ENCODE data around the gene CUEDC2. TPM values are rescaled to one million over a fixed set of nuclear protein-coding genes. Genes with fewer than 3 reads are reported as not detected.
A peak's percentile ranks its signal among the peaks of the same experiment; 100 is the strongest.

CUEDC2 gene, protein sequence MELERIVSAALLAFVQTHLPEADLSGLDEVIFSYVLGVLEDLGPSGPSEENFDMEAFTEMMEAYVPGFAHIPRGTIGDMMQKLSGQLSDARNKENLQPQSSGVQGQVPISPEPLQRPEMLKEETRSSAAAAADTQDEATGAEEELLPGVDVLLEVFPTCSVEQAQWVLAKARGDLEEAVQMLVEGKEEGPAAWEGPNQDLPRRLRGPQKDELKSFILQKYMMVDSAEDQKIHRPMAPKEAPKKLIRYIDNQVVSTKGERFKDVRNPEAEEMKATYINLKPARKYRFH
- 75.7 TPM for polyA plus RNA-seq (ENCODE audit: insufficient read length)
- long read RNA-seq, donor 1, transcript CUEDC2-201 (9 exons, 1,191 nt), result major isoform, 47 of 92 reads
- long read RNA-seq, donor 1, partial matches to known transcripts, result 25 of 92 reads
- long read RNA-seq, donor 1, other reads (novel, unspliced or antisense), result 17 of 92 reads
- long read RNA-seq, donor 2, transcript CUEDC2-201 (9 exons, 1,191 nt), result major isoform, 41 of 64 reads
- long read RNA-seq, donor 2, partial matches to known transcripts, result 9 of 64 reads
- long read RNA-seq, donor 2, other reads (novel, unspliced or antisense), result 12 of 64 reads
- long read RNA-seq, donor 3, transcript CUEDC2-201 (9 exons, 1,191 nt), result major isoform, 40 of 67 reads
- long read RNA-seq, donor 3, partial matches to known transcripts, result 18 of 67 reads
- long read RNA-seq, donor 3, other reads (novel, unspliced or antisense), result 5 of 67 reads
- long read RNA-seq, donor 4, partial matches to known transcripts, result 6 of 9 reads
- long read RNA-seq, donor 4, other reads (novel, unspliced or antisense), result 0 of 9 reads
- long read RNA-seq, donor 5, transcript CUEDC2-202 (3 exons, 896 nt), result minor isoform, 5 of 131 reads
- long read RNA-seq, donor 5, transcript CUEDC2-201 (9 exons, 1,191 nt), result major isoform, 100 of 131 reads
- long read RNA-seq, donor 5, partial matches to known transcripts, result 18 of 131 reads
- long read RNA-seq, donor 5, other reads (novel, unspliced or antisense), result 8 of 131 reads
- long read RNA-seq, donor 6, transcript CUEDC2-201 (9 exons, 1,191 nt), result major isoform, 37 of 65 reads
- long read RNA-seq, donor 6, partial matches to known transcripts, result 19 of 65 reads
- long read RNA-seq, donor 6, other reads (novel, unspliced or antisense), result 5 of 65 reads
- long read RNA-seq, donor 7, transcript CUEDC2-201 (9 exons, 1,191 nt), result major isoform, 53 of 87 reads
- long read RNA-seq, donor 7, partial matches to known transcripts, result 19 of 87 reads
- long read RNA-seq, donor 7, other reads (novel, unspliced or antisense), result 12 of 87 reads
- long read RNA-seq, donor 8, transcript CUEDC2-201 (9 exons, 1,191 nt), result major isoform, 19 of 20 reads
- long read RNA-seq, donor 8, partial matches to known transcripts, result 0 of 20 reads
- long read RNA-seq, donor 8, other reads (novel, unspliced or antisense), result 0 of 20 reads

DNA sequence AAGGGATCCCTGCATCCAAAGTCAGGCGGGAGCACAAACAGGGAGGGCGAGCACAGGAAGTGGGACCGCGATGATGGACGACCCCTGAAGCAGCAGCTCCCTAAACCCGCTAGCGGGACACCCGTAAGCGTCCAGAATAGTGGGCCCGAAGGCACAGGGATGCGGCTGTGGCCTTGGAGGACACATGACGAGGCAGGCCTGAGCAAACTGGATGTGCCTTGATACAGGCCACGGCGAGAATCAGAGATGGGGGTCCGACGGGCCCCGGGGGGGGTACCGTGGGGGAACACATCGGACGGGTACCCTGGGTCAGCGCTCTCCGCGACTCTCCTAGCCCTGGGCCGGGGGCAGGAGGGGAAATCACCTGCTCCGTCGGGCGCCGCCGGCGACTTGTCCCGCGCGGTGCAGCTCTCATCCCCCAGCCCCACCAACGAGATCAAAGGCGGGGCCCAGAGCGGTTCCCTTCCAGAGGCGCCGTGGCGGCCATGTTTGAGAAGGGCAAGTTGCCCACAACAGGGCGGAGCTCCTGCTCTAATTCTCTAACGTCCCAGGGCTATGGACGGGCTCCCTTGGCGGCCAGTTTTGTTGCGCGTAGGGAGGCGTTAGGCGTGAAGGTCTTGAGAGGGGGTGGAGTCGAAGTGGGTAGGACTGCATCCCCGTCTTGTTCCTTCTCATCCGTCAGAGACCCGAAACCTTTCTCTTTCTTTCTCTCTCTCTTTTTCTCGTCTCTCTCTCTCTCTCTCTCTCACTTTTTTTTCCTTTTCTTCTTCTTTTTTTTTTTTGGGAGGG, at the start of gene CUEDC2:
TSS of gene CUEDC2 (minus strand) at position 413 of the 789 bp plus-strand sequence. CDS start 7,386 bp downstream, outside the sequence.
- peak; percentile 99 for DNase-seq

DNA sequence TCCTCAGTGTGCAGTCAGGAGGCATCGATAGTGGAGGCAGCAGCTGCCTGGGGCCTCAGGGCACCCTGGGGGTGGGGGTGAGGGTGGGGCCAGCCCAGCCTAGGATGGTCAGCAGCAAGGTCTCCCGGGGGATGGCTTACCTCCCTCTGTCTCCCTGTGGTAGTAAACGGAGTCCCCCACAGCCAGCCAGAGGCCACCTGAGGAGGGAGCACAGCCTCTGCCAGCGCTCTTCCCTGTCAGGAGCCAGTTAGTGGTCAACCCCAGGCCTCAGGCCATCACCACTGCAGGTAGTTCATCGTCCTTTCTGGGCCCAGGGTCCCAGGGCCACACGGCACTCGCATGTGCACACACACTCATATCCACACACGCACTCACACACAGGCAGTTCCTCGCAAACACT, 48.0 kb upstream of the CUEDC2 start:
- no peak for DNase-seq

DNA sequence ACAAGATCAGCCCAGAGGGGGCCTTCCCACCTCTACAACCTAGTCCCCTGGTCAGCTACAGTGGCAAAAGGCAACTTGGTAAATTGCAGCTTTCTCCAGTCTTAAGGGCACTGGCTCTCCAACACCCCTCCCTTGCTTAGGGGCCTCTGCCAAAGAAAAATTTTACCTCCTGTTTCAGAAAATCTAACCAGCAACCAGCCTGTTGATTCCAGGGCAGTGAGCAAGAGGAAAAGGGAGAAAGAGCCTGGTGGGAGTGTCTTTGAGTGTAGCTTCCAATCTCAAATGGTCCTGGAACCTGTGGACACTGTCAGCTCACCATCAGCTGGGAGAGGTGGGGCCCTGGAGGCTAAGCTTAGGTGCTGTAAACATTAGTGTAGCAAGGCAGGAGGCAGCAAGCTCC, 47.3 kb upstream of the CUEDC2 start:
- no peak for DNase-seq

DNA sequence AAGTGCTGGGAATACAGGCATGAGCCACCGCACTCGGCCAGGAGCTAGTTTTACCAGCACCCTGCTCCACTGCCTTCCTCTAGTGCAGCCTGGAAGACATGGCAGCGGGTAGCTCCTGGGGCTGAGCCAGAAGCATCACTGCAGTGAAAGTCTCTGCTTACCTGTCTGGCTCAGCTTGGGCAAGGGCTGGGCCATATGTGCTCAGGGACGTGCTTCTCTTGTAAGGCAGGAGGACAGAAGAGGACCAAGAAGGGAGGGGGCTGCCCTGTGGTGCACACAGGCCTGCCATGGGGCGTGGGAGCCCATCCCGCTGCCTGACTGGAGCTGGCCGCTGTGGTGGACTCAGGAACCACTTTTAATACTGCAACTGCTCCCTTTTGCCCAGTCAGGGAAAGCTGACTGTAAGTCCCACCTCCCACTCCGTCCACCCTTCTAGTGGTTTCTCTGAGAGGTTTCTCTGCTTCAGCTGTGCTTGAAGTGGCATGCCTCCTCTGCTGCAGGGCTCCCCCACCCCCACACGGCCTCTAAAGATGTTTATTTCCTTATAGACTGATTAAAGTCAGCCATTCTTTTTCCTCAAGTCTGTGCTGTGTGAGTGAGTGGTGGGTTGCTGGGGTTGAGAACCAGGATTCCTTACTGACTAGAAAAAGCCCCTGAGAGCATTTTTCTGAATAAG, 44.2 kb upstream of the CUEDC2 start:
- DNase-seq, result no peak

DNA sequence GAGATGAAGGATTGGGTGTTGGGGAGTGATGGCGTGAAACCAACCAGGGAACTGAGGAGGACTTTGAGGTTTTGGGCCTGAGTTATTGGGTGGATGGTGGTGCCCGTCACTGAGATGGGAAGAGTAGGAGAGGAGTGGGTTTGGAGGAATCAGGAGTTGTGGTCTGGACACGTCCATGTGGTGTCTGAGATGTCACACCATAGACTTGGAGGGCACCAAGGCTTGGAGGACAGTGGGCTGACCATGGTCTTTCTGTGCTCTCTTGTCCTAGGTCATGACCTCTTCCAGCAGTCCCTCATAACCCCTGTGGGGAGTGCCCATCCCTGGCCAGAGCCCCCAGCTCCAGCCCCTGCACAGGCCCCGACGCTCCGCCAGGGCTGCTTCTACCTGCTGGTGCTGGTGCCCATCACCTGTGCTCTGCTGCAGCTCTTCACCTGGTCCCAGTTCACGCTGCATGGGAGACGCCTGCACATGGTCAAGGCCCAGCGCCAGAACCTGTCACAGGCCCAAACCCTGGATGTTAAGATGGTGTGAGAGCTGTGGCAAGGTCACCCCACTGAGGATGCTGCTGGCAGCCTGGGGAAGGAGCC, 43.2 kb upstream of the CUEDC2 start:
- DNase-seq, result no peak

DNA sequence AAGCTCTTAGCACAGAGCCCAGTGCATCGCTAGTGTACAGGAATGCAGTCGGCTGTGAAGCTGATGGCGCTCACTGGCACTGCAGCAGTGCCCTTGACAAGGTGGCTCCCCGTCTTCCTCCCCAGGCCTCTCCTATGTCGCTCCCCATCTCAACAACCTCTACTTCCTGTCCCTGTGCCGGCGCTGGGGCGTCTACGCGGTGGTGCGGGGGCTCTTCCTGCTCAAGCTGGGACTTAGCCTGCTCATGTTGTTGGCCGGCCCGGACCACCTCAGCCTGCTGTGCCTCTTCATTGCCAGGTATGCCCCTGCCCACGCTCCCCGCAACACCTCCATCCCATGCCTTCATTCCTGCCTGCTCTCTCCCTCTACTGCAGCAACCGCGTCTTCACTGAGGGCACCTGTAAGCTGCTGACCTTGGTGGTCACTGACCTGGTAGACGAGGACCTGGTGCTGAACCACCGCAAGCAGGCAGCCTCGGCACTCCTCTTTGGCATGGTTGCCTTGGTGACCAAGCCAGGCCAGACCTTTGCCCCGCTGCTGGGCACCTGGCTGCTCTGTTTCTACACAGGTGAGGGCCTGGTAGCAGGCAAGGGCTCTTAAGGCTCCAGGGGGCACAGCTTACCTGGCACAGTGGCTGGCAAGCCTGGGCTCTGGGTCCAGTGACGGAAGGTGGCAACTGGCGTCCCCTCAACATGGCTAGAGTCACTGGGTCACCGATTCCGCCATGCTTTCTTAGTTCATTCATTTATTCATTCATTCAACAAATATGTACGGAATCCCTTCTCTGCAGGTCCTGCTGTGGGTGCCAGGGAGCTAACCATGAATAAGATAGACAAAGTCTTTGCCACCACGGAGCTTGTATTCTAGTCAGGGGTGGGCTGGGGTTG, 41.3 kb upstream of the CUEDC2 start:
- no peak for DNase-seq

DNA sequence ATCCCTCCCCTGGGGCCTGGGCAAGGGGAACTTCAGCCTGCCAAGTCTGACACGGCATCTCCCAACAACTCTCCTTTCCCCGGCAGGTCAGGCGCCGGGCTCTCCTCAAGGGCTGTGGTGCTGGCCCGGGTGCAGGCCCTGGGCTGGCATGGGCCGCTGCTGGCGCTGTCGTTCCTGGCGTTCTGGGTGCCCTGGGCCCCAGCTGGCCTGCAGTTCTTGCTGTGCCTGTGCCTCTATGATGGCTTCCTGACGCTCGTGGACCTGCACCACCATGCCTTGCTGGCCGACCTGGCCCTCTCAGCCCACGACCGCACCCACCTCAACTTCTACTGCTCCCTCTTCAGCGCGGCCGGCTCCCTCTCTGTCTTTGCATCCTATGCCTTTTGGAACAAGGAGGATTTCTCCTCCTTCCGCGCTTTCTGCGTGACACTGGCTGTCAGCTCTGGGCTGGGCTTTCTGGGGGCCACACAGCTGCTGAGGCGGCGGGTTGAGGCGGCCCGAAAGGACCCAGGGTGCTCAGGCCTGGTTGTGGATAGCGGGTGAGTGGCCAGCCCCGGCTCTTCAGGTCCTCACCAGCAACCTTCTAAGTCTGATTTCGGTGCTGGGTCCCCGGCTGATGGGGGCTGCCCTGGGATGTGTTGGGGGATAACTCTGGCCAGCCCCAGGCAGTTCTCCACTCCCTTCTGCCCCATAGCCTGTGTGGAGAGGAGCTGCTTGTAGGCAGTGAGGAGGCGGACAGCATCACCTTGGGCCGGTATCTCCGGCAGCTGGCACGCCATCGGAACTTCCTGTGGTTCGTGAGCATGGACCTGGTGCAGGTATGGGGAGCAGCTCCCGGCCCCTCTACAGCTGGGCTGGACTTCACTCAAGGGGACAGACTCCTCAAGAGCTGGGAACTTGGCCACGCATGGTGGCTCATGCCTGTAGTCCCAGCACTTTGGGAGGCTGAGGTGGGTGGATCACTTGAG, 38.5 kb upstream of the CUEDC2 start:
- no peak for DNase-seq

DNA sequence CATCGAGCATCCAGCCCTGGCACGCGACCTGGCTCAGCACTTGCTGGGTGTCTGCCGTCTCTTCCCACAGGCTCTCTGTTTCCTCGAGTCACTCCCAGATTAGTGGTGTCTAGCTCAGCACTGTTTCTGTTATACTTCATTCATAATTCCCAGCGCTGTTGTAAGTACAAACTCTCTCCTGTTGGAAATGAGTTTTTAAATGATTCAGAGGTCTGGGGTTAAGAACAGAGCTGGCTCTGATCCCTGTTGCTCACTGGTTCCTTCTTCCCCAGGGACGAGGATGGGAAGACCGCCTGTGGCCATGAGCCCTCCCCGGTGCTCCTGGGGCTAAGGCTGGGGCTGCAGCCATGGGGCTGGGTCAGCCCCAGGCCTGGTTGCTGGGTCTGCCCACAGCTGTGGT, 36.3 kb upstream of the CUEDC2 start:
- no peak for DNase-seq

DNA sequence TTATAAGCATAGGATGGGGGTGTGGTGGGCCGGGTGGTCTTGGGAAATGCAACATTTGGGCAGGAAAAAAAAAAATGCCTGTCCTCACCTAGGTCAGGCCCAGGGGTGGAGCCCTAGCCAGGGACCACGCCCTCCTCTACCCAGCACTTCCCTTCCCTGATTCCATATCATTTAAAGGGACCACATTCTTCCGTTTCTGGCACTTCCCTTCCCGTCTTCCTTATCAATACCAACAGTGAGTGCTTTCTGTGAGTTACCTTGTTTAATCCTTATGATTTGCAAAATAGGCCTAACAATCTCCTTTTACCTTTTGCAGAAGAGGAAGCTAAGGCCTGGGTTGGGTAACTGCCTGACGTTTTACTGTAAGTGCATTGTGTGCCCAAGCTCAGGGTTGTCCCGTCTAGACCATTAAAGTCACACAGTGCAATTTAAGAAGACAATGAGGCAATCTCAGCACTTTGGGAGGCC, 35.6 kb upstream of the CUEDC2 start:
- DNase-seq, result no peak

DNA sequence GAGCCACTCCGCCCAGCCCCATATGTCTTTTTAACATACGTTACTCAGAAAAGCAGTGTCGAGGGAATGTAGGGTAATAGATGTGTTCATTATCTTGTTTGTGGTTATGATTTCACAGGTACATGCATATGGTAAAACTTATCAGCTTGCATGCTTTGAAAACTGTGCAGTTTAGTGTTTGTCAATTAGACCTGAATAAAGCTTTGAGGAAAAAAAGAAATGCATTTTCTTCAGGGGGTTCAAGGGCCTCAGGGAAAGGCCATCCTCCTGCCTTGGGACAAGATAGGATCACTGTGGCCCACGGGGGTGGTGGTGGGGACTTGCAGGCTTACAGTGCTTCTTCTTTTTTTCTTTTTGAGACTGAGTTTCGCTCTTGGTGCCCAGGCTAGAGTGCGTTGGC, 34.9 kb upstream of the CUEDC2 start:
- DNase-seq, result no peak

DNA sequence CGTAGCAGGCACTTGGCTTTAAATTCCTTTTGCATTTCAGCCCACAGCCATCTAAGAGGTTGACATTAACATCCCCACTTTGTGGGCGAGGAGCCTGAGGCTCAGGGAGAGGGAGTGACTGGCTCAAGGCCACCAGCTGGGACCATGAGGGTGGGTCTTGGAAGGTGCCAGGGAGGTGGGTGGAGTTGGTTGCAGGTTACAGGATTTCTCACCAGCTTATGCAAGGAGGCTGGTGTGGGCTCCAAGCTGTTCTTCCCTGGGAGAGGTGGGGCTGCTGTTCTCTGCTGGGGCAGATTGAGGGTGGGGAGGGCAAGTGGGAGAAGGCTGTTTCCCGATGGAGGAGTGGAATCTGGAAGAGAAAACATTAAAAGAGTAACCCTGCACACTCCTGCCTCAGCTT, 33.1 kb upstream of the CUEDC2 start:
- no peak for DNase-seq

DNA sequence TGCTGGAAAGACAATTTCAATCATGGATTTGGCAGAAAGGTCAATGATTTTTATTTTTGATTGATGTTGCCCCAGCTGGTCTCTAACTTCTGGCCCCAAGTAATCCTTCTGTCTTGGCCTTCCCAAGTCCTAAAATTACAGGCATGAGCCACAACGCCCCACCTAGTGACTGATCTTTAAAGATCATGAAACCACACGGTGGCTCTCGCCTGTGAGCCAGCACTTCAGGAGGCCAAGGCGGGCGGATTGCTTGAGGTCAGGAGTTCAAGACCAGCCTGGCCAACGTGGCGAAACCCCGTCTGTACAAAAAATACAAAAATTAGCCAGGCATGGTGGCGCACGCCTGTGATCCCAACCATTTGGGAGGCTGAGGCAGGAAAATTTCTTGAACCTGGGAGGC, 31.6 kb upstream of the CUEDC2 start:
- no peak for DNase-seq

DNA sequence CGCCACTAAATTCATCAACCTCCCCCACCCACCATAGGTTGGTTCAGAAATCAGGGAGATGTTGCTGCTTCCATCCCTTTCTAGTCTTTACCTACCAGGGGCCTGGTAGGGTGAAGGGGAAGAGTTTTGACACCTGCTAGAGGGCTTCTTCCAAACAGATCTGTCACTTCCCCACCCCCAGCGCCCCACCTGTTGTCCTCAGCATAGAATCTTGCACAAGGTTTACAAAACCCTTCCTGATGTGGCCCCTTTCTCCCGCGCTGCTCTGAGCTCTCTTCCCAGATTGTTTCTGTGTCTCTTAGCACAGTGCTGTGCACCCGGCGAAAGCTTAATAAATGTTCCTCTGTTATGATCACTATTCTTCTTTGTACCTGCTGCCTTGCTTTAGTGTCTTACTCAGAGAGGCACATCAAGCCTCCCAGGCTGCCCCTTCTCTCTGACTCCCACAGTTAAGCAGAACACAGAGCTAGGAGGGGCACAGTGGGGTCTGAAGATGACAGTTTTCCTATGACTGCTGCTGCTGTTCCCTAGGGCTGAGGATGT, 30.2 kb upstream of the CUEDC2 start:
- DNase-seq, result no peak

DNA sequence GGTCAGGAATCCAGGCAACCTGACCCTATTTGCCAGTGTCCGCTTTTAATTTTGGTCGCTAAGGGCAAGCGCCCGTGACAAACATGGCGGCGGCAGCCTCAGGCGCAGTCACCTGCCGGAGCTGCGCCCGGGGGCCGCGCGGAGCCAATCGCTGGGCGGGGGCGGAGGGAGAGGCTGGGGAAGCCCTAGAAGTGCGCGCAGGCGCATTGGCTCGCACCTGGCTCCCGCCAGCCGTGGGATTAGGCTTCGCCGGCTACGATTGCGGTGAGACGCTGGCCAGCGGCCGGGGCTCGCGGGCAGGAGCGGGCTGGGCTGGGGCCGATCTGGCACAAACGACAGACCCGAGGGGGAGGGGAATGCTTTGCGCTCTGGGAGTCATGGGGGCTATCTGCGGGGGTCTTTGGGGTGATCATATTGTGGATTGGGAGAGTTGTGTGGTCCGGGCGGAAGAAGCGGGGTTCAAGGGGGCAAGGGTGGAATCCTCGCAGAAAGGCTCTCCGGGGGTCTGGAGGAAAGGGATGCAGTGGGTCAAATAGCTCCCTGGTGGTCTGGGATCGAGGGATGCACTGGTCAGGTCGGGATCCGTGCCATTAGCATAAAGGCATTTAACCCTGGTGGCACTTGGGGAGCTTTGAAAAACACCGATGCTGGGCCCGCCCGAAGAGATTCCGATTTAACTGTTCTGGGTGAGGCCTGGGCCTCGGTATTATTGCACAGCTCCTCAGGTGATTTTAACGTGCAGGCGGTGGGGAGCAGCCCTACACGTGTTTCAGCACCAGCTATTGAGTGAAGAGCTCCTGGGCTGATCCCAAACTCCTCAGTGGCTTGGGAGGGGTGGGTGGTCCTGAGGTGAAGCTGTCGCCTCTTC, 29.0 kb upstream of the CUEDC2 start:
- peak; percentile 89 for DNase-seq

DNA sequence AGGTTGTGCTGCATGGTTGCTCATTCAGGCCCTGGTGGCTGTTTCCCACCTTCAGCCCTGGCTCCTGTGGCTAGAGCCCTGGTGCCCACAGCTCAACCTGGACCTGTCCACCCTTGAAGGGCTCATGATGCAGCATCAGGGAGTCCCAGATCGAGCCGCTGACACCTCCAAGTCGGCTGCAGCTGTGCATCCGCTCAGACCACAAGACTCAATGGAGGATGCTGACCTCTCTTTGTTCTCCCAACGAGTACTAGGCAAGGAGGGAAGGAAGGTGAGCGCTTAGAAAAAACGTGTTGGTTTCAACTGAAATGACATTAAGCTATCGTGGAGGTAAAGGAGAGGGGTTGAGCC, 28.4 kb upstream of the CUEDC2 start:
- no peak for DNase-seq

DNA sequence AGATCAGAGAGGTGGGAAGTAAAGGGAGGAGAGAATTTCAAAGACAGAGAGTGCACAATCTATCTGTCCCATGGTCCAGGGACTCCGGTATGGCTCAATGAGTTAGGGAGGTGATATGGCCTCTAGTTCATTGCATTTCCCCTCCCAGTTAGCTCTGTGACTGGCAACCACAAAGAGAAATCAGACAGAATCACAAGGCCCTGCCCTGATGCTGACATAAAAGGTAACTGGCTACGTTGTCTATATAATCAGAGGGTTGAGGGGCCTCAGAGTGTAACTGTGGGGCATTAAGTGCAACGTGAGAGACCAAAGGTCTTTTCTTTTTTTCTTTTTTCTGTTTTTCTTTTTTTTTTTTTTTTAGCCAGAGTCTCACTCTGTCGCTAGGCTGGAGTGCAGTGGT, 26.3 kb upstream of the CUEDC2 start:
- no peak for DNase-seq

Measured in left kidney (tissue), 8 donors.